Neuronal stem cell (in vitro differentiated cells): ENCODE results near the gene NPDC1.

ENCODE experiments used
- DNase-seq: peaks from one replicate; pipeline ENCODE4 v3.0.0-alpha.2; 2013; ENCODE audit warnings: low spot score
- H2AFZ ChIP-seq: one replicate; pipeline ENCODE4 v1.6.1; 2013; ENCODE audit warnings: mild to moderate bottlenecking, low read length, inconsistent platforms
- H2AK5ac ChIP-seq: 2 replicates; pipeline ENCODE4 v1.6.1; 2013; ENCODE audit warnings: low read depth, mild to moderate bottlenecking, inconsistent platforms, low read length, moderate library complexity, mixed read lengths
- H2BK120ac ChIP-seq: 2 replicates; pipeline ENCODE4 v1.6.1; 2013; ENCODE audit warnings: low read depth, mild to moderate bottlenecking, inconsistent platforms, low read length, moderate library complexity, mixed read lengths
- H2BK12ac ChIP-seq: one replicate; pipeline ENCODE4 v1.6.1; 2013; ENCODE audit warnings: low read length, inconsistent platforms
- H2BK15ac ChIP-seq: 2 replicates; pipeline ENCODE4 v1.6.1; 2013; ENCODE audit warnings: mild to moderate bottlenecking, low read length, inconsistent platforms, mixed read lengths
- H2BK5ac ChIP-seq: one replicate; pipeline ENCODE4 v1.6.1; 2013; ENCODE audit warnings: inconsistent platforms, mild to moderate bottlenecking, low read length, moderate library complexity
- H3K14ac ChIP-seq: one replicate; pipeline ENCODE4 v1.6.1; 2013; ENCODE audit warnings: low read length, inconsistent platforms
- H3K18ac ChIP-seq: 2 replicates; pipeline ENCODE4 v1.6.1; 2013; ENCODE audit warnings: low read length, inconsistent platforms
- H3K23ac ChIP-seq: 2 replicates; pipeline ENCODE4 v1.6.1; 2013; ENCODE audit warnings: low read depth, mild to moderate bottlenecking, mixed read lengths, low read length, inconsistent platforms; ENCODE audit not compliant: poor library complexity
- H3K27ac ChIP-seq: replicated peaks from 3 replicates; pipeline ENCODE4 v1.5.1; 2013; ENCODE audit warnings: low read length, inconsistent platforms
- H3K27me3 ChIP-seq, 3 experiments: 2 replicates each; pipeline ENCODE4 v1.6.1; 2013; ENCODE audit warnings: low read length in 3 of 3, mild to moderate bottlenecking in 2 of 3, inconsistent platforms in 1 of 3, low read depth in 1 of 3, mixed read lengths in 1 of 3, moderate library complexity in 1 of 3; ENCODE audit not compliant: control insufficient read depth in 3 of 3, insufficient read depth in 3 of 3
- H3K36me3 ChIP-seq, 2 donors: replicated peaks in 1 of 2; 2 replicates each; pipeline ENCODE4 v1.6.1; 2013; ENCODE audit warnings: low read length in 2 of 2; ENCODE audit not compliant: control insufficient read depth in 2 of 2, insufficient read depth in 2 of 2
- H3K4ac ChIP-seq: 2 replicates; pipeline ENCODE4 v1.6.1; 2013; ENCODE audit warnings: inconsistent platforms, mild to moderate bottlenecking, low read length, moderate library complexity
- H3K4me1 ChIP-seq, 2 donors: 1 replicate in 1 of 2; 2 replicates in 1 of 2; pipeline ENCODE4 v1.6.1; 2013; ENCODE audit warnings: low read length in 2 of 2, low read depth in 1 of 2; ENCODE audit not compliant: control insufficient read depth in 2 of 2, insufficient read depth in 1 of 2
- H3K4me2 ChIP-seq: one replicate; pipeline ENCODE4 v1.6.1; 2013; ENCODE audit warnings: mild to moderate bottlenecking, low read length, inconsistent platforms; ENCODE audit not compliant: insufficient read depth, poor library complexity, severe bottlenecking
- H3K4me3 ChIP-seq, 2 donors: 2 replicates each; pipeline ENCODE4 v1.5.1; 2013; ENCODE audit warnings: low read length in 2 of 2, mild to moderate bottlenecking in 2 of 2, inconsistent platforms in 1 of 2, moderate library complexity in 1 of 2
- H3K79me1 ChIP-seq: one replicate; pipeline ENCODE4 v1.6.1; 2013; ENCODE audit warnings: low read depth, mild to moderate bottlenecking, inconsistent platforms, low read length, moderate library complexity
- H3K9ac ChIP-seq: one replicate; pipeline ENCODE4 v1.6.1; 2013; ENCODE audit warnings: mild to moderate bottlenecking, low read depth, low read length, inconsistent platforms; ENCODE audit not compliant: poor library complexity
- H3K9me3 ChIP-seq, 2 donors: replicated peaks in 1 of 2; 2 replicates each; pipeline versions ENCODE3 to v1.6.1; 2013; ENCODE audit warnings: low read length in 2 of 2, mild to moderate bottlenecking in 2 of 2, inconsistent platforms in 1 of 2, low read depth in 1 of 2, mixed read lengths in 1 of 2, moderate library complexity in 1 of 2; ENCODE audit not compliant: control insufficient read depth in 2 of 2, insufficient read depth in 1 of 2
- H4K8ac ChIP-seq: one replicate; pipeline ENCODE4 v1.6.1; 2013; ENCODE audit warnings: low read depth, mild to moderate bottlenecking, inconsistent platforms, low read length, moderate library complexity
- H4K91ac ChIP-seq: one replicate; pipeline ENCODE4 v1.6.1; 2013; ENCODE audit warnings: low read length, low read depth, mild to moderate bottlenecking, inconsistent platforms; ENCODE audit not compliant: poor library complexity
- WGBS, 2 donors: extraction: QIAGEN DNeasy Blood & Tissue Kit; methylation state at CpG; one replicate each; pipeline ENCODE4 v1.1.7; 2013; ENCODE audit warnings: missing lambda C conversion rate in 2 of 2, mixed read lengths in 1 of 2; ENCODE audit not compliant: insufficient read length in 2 of 2, insufficient replicate concordance in 1 of 2; ENCODE audit errors: extremely low coverage in 2 of 2; 5-methylcytosine and 5-hydroxymethylcytosine counted together

Gene NPDC1

GRCh38 chr9:137014776-137015539 is 31.0 kb downstream of the NPDC1 start:
- no CpG with 5 or more reads among the region's 36 CpGs for WGBS, 2 donors
- Histone ChIP-seq H2BK5ac (no peak overlapping the region), H2BK12ac (no peak overlapping the region), H3K4me3 (no peak overlapping the region), H3K4ac (no peak overlapping the region), H3K23ac (peak overlapping the region; percentile 43), H3K27ac (no peak overlapping the region), H4K8ac (no peak overlapping the region), H2BK120ac (no peak overlapping the region), H3K79me1 (peaks cover 6% of the 10 kb centered on the region), H2AK5ac (no peak overlapping the region), H3K27me3 (no peaks in the 10 kb centered on the region), H3K4me2 (no peak overlapping the region), H2BK15ac (no peak overlapping the region), H2AFZ (no peak overlapping the region), H3K9me3 (peaks cover 0 to 6% of the 10 kb centered on the region in 2 donors), H3K18ac (no peak overlapping the region), H3K36me3 (peaks cover 26 to 43% of the 10 kb centered on the region in 2 donors), H3K9ac (peak overlapping the region; percentile 44), H4K91ac (no peak overlapping the region), H3K4me1 (no peaks in the 10 kb centered on the region), H3K14ac (no peak overlapping the region)
- no peak for DNase-seq

- Histone ChIP-seq H3K79me1 (peaks cover 6% of the 10 kb centered on the region), H3K4me1 (no peaks in the 10 kb centered on the region), H2AK5ac (no peak overlapping the region), H3K9ac (peak overlapping the region; percentile 21), H2BK5ac (no peak overlapping the region), H3K14ac (no peak overlapping the region), H2BK120ac (no peak overlapping the region), H2AFZ (no peak overlapping the region), H3K27ac (no peak overlapping the region), H3K27me3 (no peaks in the 10 kb centered on the region), H3K23ac (peak overlapping the region; percentile 31), H3K18ac (no peak overlapping the region), H3K9me3 (peaks cover 0 to 6% of the 10 kb centered on the region in 2 donors), H3K4me2 (no peak overlapping the region), H3K36me3 (peaks cover 29 to 49% of the 10 kb centered on the region in 2 donors), H3K4ac (no peak overlapping the region), H2BK12ac (no peak overlapping the region), H4K8ac (no peak overlapping the region), H4K91ac (no peak overlapping the region), H2BK15ac (no peak overlapping the region), H3K4me3 (no peak overlapping the region)
- DNase-seq, result no peak
- no CpG with 5 or more reads among the region's 23 CpGs for WGBS, 2 donors
These were observed 31.8 kb downstream of the NPDC1 start for GRCh38 chr9:137014166-137014565.

GRCh38 chr9:137013571-137013940 is 32.4 kb downstream of the NPDC1 start:
- no peak overlapping the region for H3K18ac ChIP-seq
- peaks cover 3% of the 10 kb centered on the region for H3K79me1 ChIP-seq
- H4K8ac ChIP-seq, result no peak overlapping the region
- no peak overlapping the region for H2BK120ac ChIP-seq
- H2BK15ac ChIP-seq, result no peak overlapping the region
- H2AFZ ChIP-seq, result no peak overlapping the region
- no peak overlapping the region for H3K4me3 ChIP-seq
- no peak overlapping the region for H3K14ac ChIP-seq
- no peak overlapping the region for H2AK5ac ChIP-seq
- no peaks in the 10 kb centered on the region for H3K4me1 ChIP-seq
- H3K27ac ChIP-seq, result no peak overlapping the region
- WGBS, 2 donors, result no CpG with 5 or more reads among the region's 20 CpGs
- no peak overlapping the region for H3K4me2 ChIP-seq
- H3K23ac ChIP-seq, result peak overlapping the region; percentile 55
- H2BK5ac ChIP-seq, result peak overlapping the region; percentile 24
- peaks cover 29 to 49% of the 10 kb centered on the region in 2 donors for H3K36me3 ChIP-seq
- no peak overlapping the region for H4K91ac ChIP-seq
- DNase-seq, result no peak
- H3K9ac ChIP-seq, result peak overlapping the region; percentile 21
- H3K9me3 ChIP-seq, result peaks cover 0 to 6% of the 10 kb centered on the region in 2 donors
- H3K27me3 ChIP-seq, result no peaks in the 10 kb centered on the region
- no peak overlapping the region for H2BK12ac ChIP-seq
- H3K4ac ChIP-seq, result no peak overlapping the region

- H3K23ac ChIP-seq, result no peak overlapping the region
- H3K14ac ChIP-seq, result no peak overlapping the region
- DNase-seq, result no peak
- peaks cover 3% of the 10 kb centered on the region for H3K79me1 ChIP-seq
- H3K9me3 ChIP-seq, result peaks cover 0 to 6% of the 10 kb centered on the region in 2 donors
- no peak overlapping the region for H4K91ac ChIP-seq
- H2BK15ac ChIP-seq, result no peak overlapping the region
- H3K27ac ChIP-seq, result no peak overlapping the region
- H3K4me2 ChIP-seq, result no peak overlapping the region
- no peak overlapping the region for H2BK12ac ChIP-seq
- no peak overlapping the region for H2BK5ac ChIP-seq
- H3K4ac ChIP-seq, result no peak overlapping the region
- H3K4me1 ChIP-seq, result peaks cover 0 to 4% of the 10 kb centered on the region in 2 donors
- no peak overlapping the region for H2AFZ ChIP-seq
- H2BK120ac ChIP-seq, result no peak overlapping the region
- no peaks in the 10 kb centered on the region for H3K27me3 ChIP-seq
- H2AK5ac ChIP-seq, result no peak overlapping the region
- H3K4me3 ChIP-seq, result no peak overlapping the region
- H3K9ac ChIP-seq, result no peak overlapping the region
- no CpG with 5 or more reads among the region's 67 CpGs for WGBS, 2 donors
- H3K18ac ChIP-seq, result no peak overlapping the region
- H3K36me3 ChIP-seq, result peaks cover 29 to 48% of the 10 kb centered on the region in 2 donors
- H4K8ac ChIP-seq, result no peak overlapping the region
These were observed 33.0 kb downstream of the NPDC1 start for GRCh38 chr9:137012694-137013570.
